Kidney (tissue), 14 donors: Measurements from ENCODE around the gene USP2. TPM values are rescaled to one million over a fixed set of nuclear protein-coding genes. Genes with fewer than 3 reads are reported as not detected.

ENCODE experiments used
- DNase-seq, 5 donors: peaks; one replicate each; pipeline ENCODE4 v3.0.0-alpha.2; 2013 to 2020
- FAIRE-seq: peaks from 2 replicates; lab custom pipeline; 2012; peaks lifted over from hg19 to GRCh38; lab: Jason Lieb, UNC
- H3K27ac ChIP-seq, 2 donors: one replicate each; pipeline ENCODE4 v1.7.0; 2013; ENCODE audit warnings: low read depth in 2 of 2, low read length in 2 of 2, inconsistent platforms in 1 of 2
- H3K27me3 ChIP-seq: one replicate; pipeline ENCODE4 v1.7.1; 2013; ENCODE audit warnings: low read length, inconsistent platforms; ENCODE audit not compliant: control insufficient read depth, insufficient read depth
- H3K36me3 ChIP-seq, 3 donors: one replicate each; pipeline versions ENCODE4 v1.7.0 to v1.7.1; 2013; ENCODE audit warnings: low read length in 3 of 3, control low read depth in 1 of 3, inconsistent platforms in 1 of 3; ENCODE audit not compliant: insufficient read depth in 3 of 3, control insufficient read depth in 2 of 3
- H3K4me1 ChIP-seq, 3 donors: one replicate each; pipeline versions ENCODE4 v1.7.0 to v1.7.1; 2013; ENCODE audit warnings: low read length in 3 of 3, inconsistent platforms in 1 of 3, low read depth in 1 of 3; ENCODE audit not compliant: control insufficient read depth in 2 of 3, insufficient read depth in 2 of 3
- H3K4me3 ChIP-seq, 3 donors: one replicate each; pipeline versions ENCODE4 v1.7.0 to v1.8.1; 2013; ENCODE audit warnings: low read length in 3 of 3, control low read depth in 1 of 3, inconsistent platforms in 1 of 3
- H3K9ac ChIP-seq, 3 donors: one replicate each; pipeline versions ENCODE4 v1.7.0 to v1.7.1; 2013; ENCODE audit warnings: low read length in 3 of 3, control low read depth in 1 of 3, inconsistent platforms in 1 of 3
- H3K9me3 ChIP-seq, 3 donors: one replicate each; pipeline versions ENCODE4 v1.7.0 to v1.7.1; 2013; ENCODE audit warnings: low read length in 3 of 3, control low read depth in 1 of 3, inconsistent platforms in 1 of 3; ENCODE audit not compliant: control insufficient read depth in 2 of 3, insufficient read depth in 1 of 3
- CTCF ChIP-seq: IDR thresholded peaks from 3 replicates; pipeline ENCODE4 v1.5.1; 2012; ENCODE audit warnings: mild to moderate bottlenecking, moderate library complexity, borderline replicate concordance; ENCODE audit not compliant: insufficient read depth; ENCODE audit errors: extremely low read depth
- intact Hi-C: fragments of 100-400 bp; cut with DNase I; formaldehyde crosslinking; loops from one replicate; pipeline ENCODE4 v1.11.1; 2022
- polyA plus RNA-seq: library from polyadenylated mRNA; stranded (reverse); fragments of 350-450 nt; fragmentation: Illumina TruSeq; extraction: RNeasy Lipid Tissue Mini Kit (QIAGEN cat#74804); gene quantifications from one replicate; pipeline ENCODE4 v1.2.3, GENCODE V29; 2014; ENCODE audit warnings: low read depth, low replicate concordance; ENCODE audit not compliant: insufficient read depth
- total RNA-seq: library from RNA; stranded (reverse); fragmentation: NEBNext Ultra II Directional; extraction: Animal tissue kit (Norgen Biotek cat#: 25700); gene quantifications from one replicate; pipeline ENCODE4 v1.2.1, GENCODE V29; 2021
- donor health status: control.
- donor health status: control.
- donor health status: control.
- donor health status: control.
- donor health status: control.
- donor health status: DM: yes; HTN: yes; CAD: no.
- donor health status: Normal renal cell carcinoma (clear cell type).

The USP2 gene
- total and polyA plus RNA-seq, 2 donors from 2014 or later: 30.4 to 57.6 TPM

DNA sequence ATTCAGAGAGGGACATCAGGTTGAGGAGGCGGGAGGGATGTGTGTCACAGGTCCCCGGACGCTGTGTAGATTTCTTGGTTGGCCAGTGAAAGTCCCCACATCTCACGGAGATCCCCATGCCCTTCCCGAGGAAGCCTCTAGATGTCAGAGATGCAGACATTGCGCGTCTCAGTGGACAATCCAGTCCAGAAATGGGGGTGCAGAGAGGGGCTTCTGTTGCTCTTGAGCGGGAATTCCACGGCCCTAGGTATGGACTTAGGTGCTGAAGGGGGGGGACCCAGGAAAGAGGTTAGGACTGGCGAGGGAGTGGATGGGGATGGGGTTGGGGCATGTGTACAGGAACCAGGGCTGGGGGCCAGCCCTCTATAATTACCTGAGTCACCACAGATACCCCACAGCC is 34.5 kb upstream of the USP2 start:
- intact Hi-C loops: no loop called here
- Histone ChIP-seq H3K36me3 (no peaks in the 10 kb centered on the region), H3K4me1 (peaks cover 3 to 22% (median 21%) of the 10 kb centered on the region in 3 donors), H3K9ac (no peak overlapping the region), H3K27ac (no peak overlapping the region), H3K27me3 (no peaks in the 10 kb centered on the region), H3K4me3 (no peak overlapping the region), H3K9me3 (peaks cover 0 to 4% (median 0%) of the 10 kb centered on the region in 3 donors)
- DNase-seq (no peak), FAIRE-seq (no peak)
- TF ChIP-seq CTCF: no peak

- H3K9me3 ChIP-seq: peaks cover 0 to 4% (median 0%) of the 10 kb centered on the region in 3 donors
- intact Hi-C loops: no loop called here
- DNase-seq (no peak), FAIRE-seq (no peak)
- H3K36me3 ChIP-seq: no peaks in the 10 kb centered on the region
- no peak overlapping the region for H3K9ac ChIP-seq
- TF ChIP-seq CTCF: no peak
- H3K27me3 ChIP-seq: no peaks in the 10 kb centered on the region
- H3K27ac ChIP-seq: no peak overlapping the region
- H3K4me3 ChIP-seq: no peak overlapping the region
- peaks cover 3 to 17% (median 16%) of the 10 kb centered on the region in 3 donors for H3K4me1 ChIP-seq
Measured at GRCh38 chr11:119415517-119415916, 34.0 kb upstream of the USP2 start.

GRCh38 chr11:119414734-119415133 is 33.2 kb upstream of the USP2 start:
- intact Hi-C loops: no loop called here
- Histone ChIP-seq H3K27ac (no peak overlapping the region), H3K27me3 (no peaks in the 10 kb centered on the region), H3K36me3 (no peaks in the 10 kb centered on the region), H3K9me3 (peaks cover 0 to 4% (median 0%) of the 10 kb centered on the region in 3 donors), H3K9ac (no peak overlapping the region), H3K4me1 (peaks cover under 1 to 11% (median 10%) of the 10 kb centered on the region in 3 donors), H3K4me3 (no peak overlapping the region)
- no peak for FAIRE-seq
- no peak for DNase-seq
- no peak for TF ChIP-seq CTCF

DNA sequence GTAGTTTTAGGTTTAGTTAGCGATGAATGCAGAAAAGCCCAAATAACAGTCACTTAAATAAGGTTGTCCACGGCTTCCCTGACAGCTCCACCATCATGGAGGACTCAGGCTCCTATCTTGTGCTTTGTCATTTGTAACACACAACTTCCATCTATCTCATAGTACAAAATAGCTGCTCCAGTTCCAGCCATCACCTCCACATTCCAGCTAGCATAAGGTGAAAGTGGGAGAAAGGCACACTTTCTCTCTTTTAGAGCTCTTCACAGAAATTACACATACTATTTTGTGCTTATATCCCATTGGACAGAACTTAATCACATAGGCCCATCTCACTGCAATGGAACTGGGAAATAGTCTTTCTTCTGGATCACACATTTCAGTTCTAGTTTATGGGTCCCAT is 32.8 kb upstream of the USP2 start:
- FAIRE-seq: no peak
- intact Hi-C loops: no loop called here
- no peaks in the 10 kb centered on the region for H3K27me3 ChIP-seq

More for the DNA sequence above, 32.8 kb upstream of the USP2 start:
- TF ChIP-seq CTCF: no peak
- Histone ChIP-seq H3K36me3 (no peaks in the 10 kb centered on the region), H3K4me1 (peaks cover 0 to 7% (median 7%) of the 10 kb centered on the region in 3 donors), H3K9ac (no peak overlapping the region), H3K4me3 (no peak overlapping the region), H3K9me3 (peaks cover 0 to 4% (median 0%) of the 10 kb centered on the region in 3 donors), H3K27ac (no peak overlapping the region)
- no peak for DNase-seq
